Activated gamma-delta T cell (primary cell): ENCODE measurements around the gene RFXANK.
"Not testable (repeated sequence)": the region's sequence is repeated elsewhere in the genome, so short reads cannot be mapped to it uniquely, and the experiment has no call there.

Source experiments
- DNase-seq: peaks from one replicate; lab custom pipeline; 2025; lab: John Stamatoyannopoulos, UW

The RFXANK gene

GRCh38 chr19:19170053-19170872, 21.8 kb upstream of the RFXANK start, which contains the start of gene MEF2B:
MEF2B (minus strand) TSS chr19:19170263; CDS start chr19:19150735, 19,528 bp downstream.
- peak; percentile 49 for DNase-seq

DNA sequence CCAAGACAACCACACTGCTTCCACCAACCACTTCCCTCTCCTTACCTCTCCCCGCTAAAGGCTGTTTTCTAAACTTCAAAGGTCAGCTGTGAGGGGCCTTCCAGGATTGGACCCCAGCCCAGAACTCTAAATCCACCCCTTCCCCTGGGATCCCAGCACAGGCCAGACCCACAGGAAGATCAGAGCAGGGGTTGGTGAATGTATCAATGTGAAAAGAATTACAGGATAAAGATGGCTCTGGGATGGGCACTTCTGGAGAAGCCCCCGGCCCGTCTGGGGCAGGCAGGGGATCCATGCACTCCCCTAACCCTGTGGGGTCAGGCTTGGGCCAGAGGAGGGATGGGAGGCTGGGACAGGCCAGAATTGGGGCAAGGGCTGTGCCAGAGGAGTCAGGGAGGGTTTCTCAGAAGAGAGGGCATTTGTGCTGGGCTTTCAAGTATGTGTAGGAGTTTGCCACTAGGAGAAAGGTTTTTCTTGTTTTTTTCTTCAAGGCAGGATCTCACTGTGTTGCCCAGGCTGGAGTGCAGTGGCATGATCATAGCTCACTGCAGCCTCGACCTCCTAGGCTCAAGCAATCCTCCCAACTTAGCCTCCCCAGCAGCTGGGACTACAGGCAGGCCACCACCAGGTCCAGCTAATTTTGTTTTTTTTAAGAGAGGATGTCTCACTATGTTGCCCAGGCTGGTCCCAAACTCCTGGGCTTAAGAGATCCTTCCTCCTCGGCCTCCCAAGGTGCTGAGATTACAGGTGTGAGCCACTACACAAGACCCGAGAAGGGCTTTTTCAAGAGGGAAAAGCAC, 21.0 kb upstream of the RFXANK start:
- DNase-seq, result no peak

DNA sequence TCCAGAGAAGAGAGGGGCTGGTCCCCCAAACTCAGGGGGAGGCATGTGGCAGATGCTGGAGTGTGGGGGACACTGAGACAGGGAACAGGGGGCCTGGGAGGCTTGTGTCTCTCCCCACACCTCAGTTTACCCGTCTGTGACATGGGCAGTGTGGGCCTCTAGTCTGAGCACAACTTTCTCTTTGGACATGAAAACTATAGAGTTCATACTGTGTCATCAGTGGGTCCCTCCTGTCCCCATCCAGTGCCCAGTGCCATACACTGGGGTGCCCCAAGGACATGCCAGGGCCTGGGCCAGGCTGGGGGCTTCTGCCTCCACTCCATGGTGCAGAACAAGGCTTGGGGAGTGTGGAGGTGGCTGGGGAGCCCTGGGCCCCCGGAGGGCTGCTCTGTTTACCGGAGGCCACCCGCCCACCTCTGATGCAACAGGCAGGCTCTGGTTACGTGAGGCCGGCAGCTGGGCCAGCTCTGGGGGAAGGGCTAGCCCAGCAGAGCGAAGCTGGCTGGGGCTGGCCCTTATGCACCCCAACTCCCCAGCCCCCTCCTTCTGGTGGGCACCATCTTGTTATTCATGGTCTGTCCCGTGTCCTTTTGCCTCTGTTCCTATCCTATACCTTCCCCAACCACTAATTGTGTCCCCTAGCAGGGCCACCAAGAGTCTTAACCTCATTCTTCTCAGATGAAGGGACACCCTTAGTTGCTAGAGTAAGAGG, 20.1 kb upstream of the RFXANK start:
- DNase-seq, result no peak

- not testable (repeated sequence) for DNase-seq
Measured at GRCh38 chr19:19173243-19173642, 18.8 kb upstream of the RFXANK start.

GRCh38 chr19:19176950-19177349, 15.1 kb upstream of the RFXANK start:
- no peak for DNase-seq

- DNase-seq, result no peak
Measured at GRCh38 chr19:19179548-19180441, 12.3 kb upstream of the RFXANK start.

DNA sequence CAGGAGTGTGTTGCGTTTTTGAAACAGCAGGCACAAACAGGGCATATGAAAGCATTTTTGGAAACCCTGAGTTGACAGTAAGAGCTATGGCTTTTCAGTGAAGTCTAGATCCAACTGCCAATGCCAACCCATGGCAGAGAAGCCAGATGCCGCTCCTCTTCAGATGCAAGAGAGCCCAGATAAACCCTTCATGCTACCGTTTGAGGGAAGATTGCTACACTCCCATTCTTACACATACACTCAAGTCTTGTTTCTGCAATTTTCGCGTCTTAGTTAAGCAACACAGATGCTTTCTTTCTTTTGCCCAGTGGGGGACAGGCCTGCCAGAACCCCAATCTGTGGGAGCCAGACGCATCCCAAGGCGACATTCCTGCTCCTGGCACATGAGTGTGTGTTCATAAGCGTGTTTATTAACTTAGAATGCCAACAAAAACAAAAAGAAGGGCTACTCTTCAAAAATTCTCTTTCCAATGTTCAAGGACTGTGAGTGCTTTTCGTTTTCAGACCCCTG, 10.5 kb upstream of the RFXANK start:
- no peak for DNase-seq

DNA sequence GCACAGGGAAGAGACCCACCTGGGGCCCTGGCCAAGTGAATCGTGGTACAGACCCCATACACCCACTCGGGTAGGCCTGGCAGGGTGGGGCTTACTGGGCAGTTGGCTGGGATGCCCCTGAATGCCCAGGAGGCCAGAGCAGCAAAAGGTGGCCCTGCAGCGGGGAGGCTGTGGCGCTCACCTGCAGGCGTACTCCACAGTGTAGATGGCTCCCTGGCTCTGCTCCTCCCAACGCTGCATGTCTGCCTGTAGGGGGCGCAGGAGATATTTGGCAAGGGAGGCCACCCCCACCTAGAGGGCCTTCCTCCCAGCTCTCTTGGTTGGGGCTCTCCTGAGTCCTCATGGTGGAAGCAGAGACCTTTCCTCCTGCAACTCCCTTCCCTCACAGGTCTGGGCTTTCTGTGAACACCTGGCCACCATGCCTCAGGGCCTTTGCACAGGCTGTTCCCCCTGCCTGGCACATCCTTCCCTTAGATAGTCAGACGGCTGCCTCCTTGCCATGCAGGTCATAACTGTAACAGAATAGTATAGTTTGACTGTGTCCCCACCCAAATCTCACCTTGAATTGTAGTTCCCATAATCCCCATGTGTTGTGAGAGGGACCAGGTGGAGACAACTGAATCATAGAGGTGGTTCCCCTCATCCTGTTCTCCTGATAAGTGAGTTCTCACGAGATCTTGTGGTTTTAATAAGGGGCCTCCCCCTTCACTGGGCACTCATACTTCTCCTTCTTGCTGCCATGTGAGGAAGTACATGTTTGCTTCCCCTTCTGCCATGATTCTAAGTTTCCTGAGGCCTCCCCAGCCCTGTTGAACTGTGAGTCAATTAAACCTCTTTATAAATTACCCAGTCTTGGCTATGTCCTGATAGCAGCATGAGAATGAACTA, 6.0 kb upstream of the RFXANK start:
- DNase-seq, result no peak

GRCh38 chr19:19186742-19187141, 5.3 kb upstream of the RFXANK start:
- no peak for DNase-seq

- DNase-seq, result no peak
Measured at GRCh38 chr19:19191768-19192077, 335 bp upstream of the RFXANK start.

DNA sequence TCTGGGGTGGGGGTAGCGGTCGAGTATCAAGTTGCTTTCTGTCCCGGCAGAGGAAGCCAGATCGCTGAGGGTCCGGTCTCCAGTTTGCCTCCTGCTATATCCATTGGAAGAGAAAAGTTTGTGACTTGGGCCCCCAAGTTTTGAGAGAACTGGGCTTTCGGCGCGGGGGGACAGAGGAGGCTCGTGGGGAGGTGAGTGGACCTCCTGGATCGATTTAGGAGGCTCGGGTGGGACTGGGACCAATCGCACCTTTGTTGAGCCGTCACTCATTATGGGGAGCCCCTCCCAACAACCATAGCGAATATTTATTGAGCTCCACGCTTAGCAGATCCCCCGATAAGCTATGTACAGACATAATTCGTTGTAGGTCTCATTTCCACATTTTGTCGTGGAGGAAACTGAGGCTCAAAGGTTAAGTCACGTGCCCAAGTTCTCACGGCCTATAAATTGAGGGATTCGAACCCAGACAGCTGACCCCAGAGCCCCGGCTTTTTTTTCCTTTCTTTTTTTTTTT, 909 bp downstream of the RFXANK start:
- DNase-seq, result no peak

DNA sequence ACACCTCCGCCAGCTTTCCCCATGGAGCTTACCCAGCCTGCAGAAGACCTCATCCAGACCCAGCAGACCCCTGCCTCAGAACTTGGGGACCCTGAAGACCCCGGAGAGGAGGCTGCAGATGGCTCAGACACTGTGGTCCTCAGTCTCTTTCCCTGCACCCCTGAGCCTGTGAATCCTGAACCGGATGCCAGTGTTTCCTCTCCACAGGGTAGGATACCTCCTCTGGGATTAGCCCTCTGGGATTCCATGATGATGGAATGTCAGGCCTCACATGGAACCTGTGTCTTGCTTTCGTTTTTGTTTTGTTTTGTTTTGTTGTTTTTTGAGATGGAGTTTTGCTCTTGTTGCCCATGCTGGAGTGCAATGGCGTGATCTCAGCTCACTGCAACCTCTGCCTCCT, 1.9 kb downstream of the RFXANK start:
- DNase-seq, result no peak

DNA sequence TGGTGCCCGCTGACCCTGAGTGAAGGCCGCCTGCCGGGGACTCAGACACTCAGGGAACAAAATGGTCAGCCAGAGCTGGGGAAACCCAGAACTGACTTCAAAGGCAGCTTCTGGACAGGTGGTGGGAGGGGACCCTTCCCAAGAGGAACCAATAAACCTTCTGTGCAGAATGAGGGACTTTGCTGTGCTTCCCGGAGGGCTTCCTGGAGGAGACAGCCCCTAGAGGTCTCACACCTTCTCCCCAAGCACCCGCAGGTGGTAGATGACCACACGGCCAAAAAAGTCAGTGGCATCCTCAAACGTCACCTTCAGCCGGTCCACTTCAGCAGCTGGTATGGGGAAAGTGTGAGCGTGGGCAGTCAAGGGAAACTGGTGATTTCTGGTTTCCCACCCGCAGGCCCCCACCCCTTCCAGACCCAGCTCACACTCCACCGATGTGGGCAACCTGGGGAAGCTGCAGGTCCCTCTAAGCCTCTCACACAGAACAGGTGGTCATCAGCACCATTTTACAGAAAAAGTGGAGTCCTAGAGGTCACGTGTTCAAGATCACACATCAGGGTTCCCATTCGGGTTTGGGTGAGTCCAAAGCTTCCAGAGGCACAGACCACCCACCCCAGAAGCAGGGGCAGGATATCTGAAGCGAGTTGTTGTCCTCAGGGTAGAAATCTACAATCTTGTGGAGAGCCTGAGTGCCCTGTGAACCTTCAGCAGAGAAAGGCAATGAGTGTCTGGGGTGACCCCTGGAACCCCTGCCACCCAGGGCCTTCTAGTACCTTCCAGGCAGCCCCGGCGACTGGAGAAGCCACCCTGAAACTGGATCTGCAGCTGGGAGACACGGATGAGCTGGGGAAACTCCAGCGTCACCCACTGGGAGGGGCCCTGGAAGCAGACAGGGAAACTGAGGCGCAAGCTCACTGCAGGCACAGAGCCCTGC, 9.9 kb downstream of the RFXANK start:
- no peak for DNase-seq

GRCh38 chr19:19202707-19203011, 10.6 kb downstream of the RFXANK start:
- no peak for DNase-seq

DNA sequence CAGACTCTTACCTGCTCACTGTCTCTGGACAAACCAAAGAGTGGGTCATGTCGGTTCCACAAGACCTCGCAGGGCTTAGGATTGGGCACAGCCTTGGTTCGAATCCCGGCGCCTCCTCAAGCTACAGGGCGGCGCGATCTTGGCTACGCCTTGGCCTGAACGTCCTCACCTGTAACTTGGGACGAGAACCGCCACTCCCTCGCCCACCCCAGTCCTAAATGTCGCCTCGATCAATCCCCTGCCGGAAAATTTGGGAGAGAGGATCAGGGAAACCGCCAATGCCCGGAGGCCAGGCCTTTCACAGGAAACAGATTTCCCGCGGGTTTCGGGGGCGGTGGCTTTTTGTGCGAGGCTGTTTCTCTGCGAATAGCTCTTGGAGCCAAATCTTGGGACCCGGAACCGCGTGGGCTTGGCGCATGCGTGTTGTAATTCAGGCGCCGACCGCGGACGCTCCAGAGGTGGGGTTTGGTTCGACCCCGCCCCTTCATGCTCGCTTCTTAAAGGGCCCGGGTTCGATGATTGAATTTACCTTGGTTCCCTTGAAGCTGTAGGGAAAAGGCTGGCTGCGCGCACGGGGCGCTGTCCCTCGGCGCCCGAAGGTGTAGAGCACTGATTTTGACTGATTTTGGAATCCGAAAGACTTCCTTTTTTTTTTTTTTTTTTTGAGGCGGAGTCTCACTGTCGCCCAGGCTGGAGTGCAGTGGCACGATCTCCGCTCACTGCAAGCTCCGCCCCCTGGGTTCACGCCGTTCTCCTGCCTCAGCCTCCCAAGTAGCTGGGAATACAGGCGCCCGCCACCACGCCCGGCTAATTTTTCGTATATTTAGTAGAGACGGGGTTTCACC, 11.2 kb downstream of the RFXANK start, which contains the start of gene NR2C2AP:
Gene NR2C2AP, minus strand, starts transcription at position 403 of the 845 bp plus-strand sequence. Its CDS starts 354 bp downstream, at position 49.
- DNase-seq, result peak; percentile 78

DNA sequence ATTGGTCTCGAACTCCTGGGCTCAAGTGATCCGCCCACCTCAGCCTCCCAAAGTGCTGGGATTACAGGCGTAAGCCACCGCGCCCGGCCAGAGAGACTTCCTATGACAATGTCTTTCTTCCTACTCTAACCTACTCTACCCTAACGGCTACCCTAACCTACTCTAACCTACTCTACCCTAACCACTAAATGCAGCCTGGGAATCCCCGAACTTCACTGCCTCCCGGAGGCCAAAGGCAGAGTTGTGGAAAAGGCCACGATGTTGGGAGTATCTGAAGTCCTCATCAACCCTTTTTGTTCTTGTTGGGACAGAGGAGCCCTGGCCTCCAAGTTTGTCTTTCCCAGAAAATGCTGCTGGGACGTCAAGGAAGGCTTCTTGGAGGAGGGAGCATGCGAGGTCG, 12.1 kb downstream of the RFXANK start:
- no peak for DNase-seq

DNA sequence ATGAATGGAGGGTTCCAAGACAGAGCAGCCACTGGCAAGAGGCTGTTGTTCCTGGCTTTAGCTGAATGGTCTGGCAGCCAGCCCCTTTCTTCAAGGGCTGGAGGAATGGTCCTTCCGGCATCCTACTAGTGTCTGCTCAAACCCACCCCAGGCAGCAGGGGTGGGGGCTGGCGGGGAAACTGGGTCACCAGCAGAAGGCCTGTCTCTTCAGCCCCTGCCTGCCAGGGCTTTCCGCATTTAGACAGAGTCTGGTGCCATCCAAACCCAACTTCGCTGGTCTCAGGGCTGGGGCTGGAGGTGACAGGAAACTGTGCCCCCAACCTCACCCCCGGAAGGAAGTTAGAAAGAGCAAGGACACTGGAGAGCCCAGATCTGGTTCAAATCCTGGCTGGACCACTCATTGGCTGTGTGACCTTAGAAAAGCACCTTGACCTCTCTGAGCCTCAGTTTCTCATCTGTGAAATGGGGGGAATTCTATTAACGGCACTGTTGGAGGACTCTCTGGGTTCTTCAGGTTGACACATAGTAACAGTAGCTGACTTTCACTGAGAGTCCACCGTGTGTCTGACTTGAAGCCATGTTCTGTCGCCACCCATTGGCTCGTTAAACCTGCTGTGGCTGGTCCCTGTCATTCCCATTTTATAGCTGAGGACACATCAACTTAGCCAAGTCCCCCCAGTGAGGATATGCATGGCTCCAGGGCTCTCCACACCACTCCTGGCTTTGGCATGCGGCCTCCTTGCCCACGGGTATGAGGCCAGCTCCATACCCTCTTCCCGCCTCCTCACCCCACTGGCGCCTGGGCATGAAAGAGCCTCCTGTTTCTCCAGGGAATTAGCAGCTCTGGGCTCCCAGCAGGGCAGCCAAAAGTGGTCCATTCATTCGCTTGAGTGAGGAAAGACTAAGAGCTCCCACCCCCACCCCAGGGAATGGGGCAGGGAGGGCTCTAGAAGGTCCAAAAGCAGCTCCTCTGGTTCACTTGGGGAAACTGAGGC, 13.7 kb downstream of the RFXANK start:
- DNase-seq, result no peak
